Erythroblast (primary cell): ENCODE results near the gene RBP7.

Source experiments
- GATA1 ChIP-seq: IDR thresholded peaks from 2 replicates; pipeline ENCODE4 v1.6.1; 2011; ENCODE audit warnings: low read depth, mild to moderate bottlenecking, control low read depth, low read length, moderate library complexity
- POLR2A ChIP-seq: IDR thresholded peaks from 2 replicates; pipeline ENCODE4 v1.6.1; 2011; ENCODE audit warnings: mild to moderate bottlenecking, low read length

DNA sequence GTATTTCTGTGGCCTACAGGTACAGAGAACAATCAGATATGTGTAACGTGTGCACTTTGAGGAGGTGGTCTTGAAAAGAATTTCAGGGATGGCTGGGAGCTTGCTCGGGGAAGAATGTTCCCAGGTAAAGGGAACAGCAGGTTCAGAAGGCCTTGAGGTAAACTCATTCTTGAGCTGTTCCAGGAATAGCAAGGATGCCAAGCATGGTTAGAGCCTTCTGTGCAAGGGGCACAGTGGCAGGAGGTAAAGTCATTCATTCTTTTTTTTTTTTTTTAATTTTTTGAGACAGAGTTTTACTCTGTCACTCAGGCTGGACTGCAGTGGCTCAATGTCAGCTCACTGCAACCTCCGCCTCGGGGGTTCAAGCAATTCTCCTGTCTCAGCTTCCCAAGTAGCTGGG is 45.7 kb downstream of the RBP7 start:
- no peak for TF ChIP-seq POLR2A
- no peak for TF ChIP-seq GATA1
